GM10847 (cell line): Measurements from ENCODE around the gene AFF3.

Source experiments
- POLR2A ChIP-seq: IDR thresholded peaks from 2 replicates; pipeline ENCODE4 v1.6.1; 2011; ENCODE audit not compliant: insufficient read length; ENCODE audit errors: extremely low read depth

AFF3 gene

DNA sequence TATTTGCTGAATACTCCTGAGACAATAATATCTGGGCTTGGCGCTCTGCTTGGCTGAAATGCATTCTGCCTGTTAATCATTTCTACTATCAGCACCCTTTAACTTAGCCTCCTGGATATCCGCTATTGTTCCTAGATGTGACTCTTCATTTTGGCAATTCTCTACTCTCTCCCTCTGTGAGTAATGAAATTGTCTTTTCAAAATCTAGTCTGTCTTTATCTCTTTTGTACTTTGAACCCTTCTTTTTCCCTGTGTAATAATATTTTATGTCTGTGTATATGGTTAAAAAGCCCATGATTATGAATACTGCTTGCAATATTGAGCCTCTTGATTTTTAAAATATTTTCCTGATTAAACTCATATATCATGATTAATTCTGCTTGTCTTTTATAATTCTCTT, 646.4 kb downstream of the AFF3 start:
- TF ChIP-seq POLR2A = no peak
